GM10266 (cell line): ENCODE results near the gene SLC16A4.
"Not testable (repeated sequence)": the region's sequence is repeated elsewhere in the genome, so short reads cannot be mapped to it uniquely, and the experiment has no call there.

Source experiments
- DNase-seq: peaks from one replicate; pipeline ENCODE4 v3.0.0; 2012; ENCODE audit errors: extremely low spot score
- CTCF ChIP-seq: IDR thresholded peaks from 2 replicates; pipeline ENCODE4 v1.5.1; 2012; ENCODE audit warnings: mild to moderate bottlenecking, low read depth; ENCODE audit not compliant: control insufficient read depth, insufficient read depth; ENCODE audit errors: missing control alignments

SLC16A4 gene

GRCh38 chr1:110408488-110408887 lies 17.7 kb upstream of the SLC16A4 start:
- no peak for DNase-seq
- TF ChIP-seq CTCF: no peak

GRCh38 chr1:110407260-110408210 lies 16.7 kb upstream of the SLC16A4 start, which contains the start of gene LAMTOR5:
LAMTOR5 (minus strand) TSS chr1:110407694; CDS start chr1:110407620, 74 bp downstream.
- peak; percentile 84 for DNase-seq
- peak; percentile 20 for TF ChIP-seq CTCF

GRCh38 chr1:110406407-110406806 lies 15.6 kb upstream of the SLC16A4 start:
- DNase-seq: not testable (repeated sequence)

GRCh38 chr1:110404401-110404800 lies 13.6 kb upstream of the SLC16A4 start:
- DNase-seq: no peak
- TF ChIP-seq CTCF: no peak

GRCh38 chr1:110403805-110404204 lies 13.0 kb upstream of the SLC16A4 start:
- no peak for DNase-seq
- no peak for TF ChIP-seq CTCF

GRCh38 chr1:110396259-110396958 lies 5.6 kb upstream of the SLC16A4 start:
- DNase-seq: not testable (repeated sequence)

GRCh38 chr1:110394493-110394820 lies 3.6 kb upstream of the SLC16A4 start:
- no peak for DNase-seq
- no peak for TF ChIP-seq CTCF
